ENCODE data around the gene TTC3. TPM values are rescaled to one million over a fixed set of nuclear protein-coding genes. Genes with fewer than 3 reads are reported as not detected.
"Not testable (repeated sequence)": the region's sequence is repeated elsewhere in the genome, so short reads cannot be mapped to it uniquely, and the experiment has no call there.

TTC3 gene
- total RNA-seq, 2 donors from 2014 or later, result 169 to 201 TPM

- no peaks in the 10 kb centered on the region for H3K4me1 ChIP-seq (replicated peaks)
- no peaks in the 10 kb centered on the region for H3K9me3 ChIP-seq
- no peak overlapping the region for H3K27ac ChIP-seq
- no peak for DNase-seq (ENCODE audit: low spot score)
- TF ChIP-seq CTCF (IDR thresholded peaks at IDR 0.05), result no peak
- TF ChIP-seq POLR2A (IDR thresholded peaks at IDR 0.05), result no peak
- no peak overlapping the region for H3K4me3 ChIP-seq
- H3K36me3 ChIP-seq, result no peaks in the 10 kb centered on the region
- no peaks in the 10 kb centered on the region for H3K27me3 ChIP-seq (replicated peaks; ENCODE audit: insufficient read depth)
- 91% methylated on average over 2 of the region's 2 CpGs for WGBS
- intact Hi-C loops (cut with DNase I), result no loop called here
These were observed 33.9 kb downstream of the TTC3 start for GRCh38 chr21:37106998-37107397.

- DNase-seq (ENCODE audit: low spot score); H3K27ac ChIP-seq; H3K9me3 ChIP-seq; H3K4me3 ChIP-seq; H3K36me3 ChIP-seq; H3K4me1 ChIP-seq (replicated peaks); intact Hi-C loops (cut with DNase I); H3K27me3 ChIP-seq (replicated peaks; ENCODE audit: insufficient read depth): not testable (repeated sequence)
- WGBS, result 97% methylated on average over 6 of the region's 6 CpGs
These were observed 38.0 kb downstream of the TTC3 start for GRCh38 chr21:37111029-37111428.

GRCh38 chr21:37114301-37114700 is 41.2 kb downstream of the TTC3 start:
- WGBS, result 100% methylated on average over 2 of the region's 3 CpGs
- not testable (repeated sequence) for DNase-seq (ENCODE audit: low spot score)

GRCh38 chr21:37116459-37116858 is 43.4 kb downstream of the TTC3 start:
- DNase-seq (ENCODE audit: low spot score); H3K27ac ChIP-seq; intact Hi-C loops (cut with DNase I); H3K9me3 ChIP-seq; H3K4me3 ChIP-seq; H3K4me1 ChIP-seq (replicated peaks); H3K36me3 ChIP-seq; H3K27me3 ChIP-seq (replicated peaks; ENCODE audit: insufficient read depth): not testable (repeated sequence)
- WGBS, result 83% methylated on average over 2 of the region's 2 CpGs

More at GRCh38 chr21:37114301-37114700, 41.2 kb downstream of the TTC3 start:
- intact Hi-C loops (cut with DNase I); H3K36me3 ChIP-seq; H3K4me1 ChIP-seq (replicated peaks); H3K27me3 ChIP-seq (replicated peaks; ENCODE audit: insufficient read depth); H3K9me3 ChIP-seq; H3K4me3 ChIP-seq; H3K27ac ChIP-seq: not testable (repeated sequence)

- intact Hi-C loops (cut with DNase I), result no loop called here
- DNase-seq (ENCODE audit: low spot score), result no peak
- Histone ChIP-seq H3K9me3 (no peaks in the 10 kb centered on the region), H3K4me1 (replicated peaks) (no peaks in the 10 kb centered on the region), H3K27me3 (replicated peaks; ENCODE audit: insufficient read depth) (no peaks in the 10 kb centered on the region), H3K27ac (no peak overlapping the region), H3K4me3 (no peak overlapping the region), H3K36me3 (no peaks in the 10 kb centered on the region)
- TF ChIP-seq CTCF (IDR thresholded peaks at IDR 0.05) (no peak), POLR2AphosphoS5 (IDR thresholded peaks at IDR 0.05) (no peak), POLR2A (IDR thresholded peaks at IDR 0.05) (no peak)
These were observed 44.1 kb downstream of the TTC3 start for GRCh38 chr21:37117204-37117603.

GRCh38 chr21:37118187-37118826 is 45.3 kb downstream of the TTC3 start:
- no peaks in the 10 kb centered on the region for H3K27me3 ChIP-seq (replicated peaks; ENCODE audit: insufficient read depth)
- TF ChIP-seq POLR2A (IDR thresholded peaks at IDR 0.05), result no peak
- DNase-seq (ENCODE audit: low spot score), result no peak
- H3K4me3 ChIP-seq, result no peak overlapping the region
- no peaks in the 10 kb centered on the region for H3K9me3 ChIP-seq
- intact Hi-C loops (cut with DNase I), result no loop called here
- H3K4me1 ChIP-seq (replicated peaks), result no peaks in the 10 kb centered on the region
- WGBS, result 64% methylated on average over 1 of the region's 1 CpG
- H3K27ac ChIP-seq, result no peak overlapping the region
- no peaks in the 10 kb centered on the region for H3K36me3 ChIP-seq

- 76% methylated on average over 6 of the region's 6 CpGs for WGBS
- no peak for TF ChIP-seq POLR2A (IDR thresholded peaks at IDR 0.05)
- no peak for TF ChIP-seq CTCF (IDR thresholded peaks at IDR 0.05)
- no peak overlapping the region for H3K27ac ChIP-seq
- H3K9me3 ChIP-seq, result no peaks in the 10 kb centered on the region
- no peaks in the 10 kb centered on the region for H3K27me3 ChIP-seq (replicated peaks; ENCODE audit: insufficient read depth)
- no peak overlapping the region for H3K4me3 ChIP-seq
- intact Hi-C loops (cut with DNase I), result no loop called here
- no peak for DNase-seq (ENCODE audit: low spot score)
- no peaks in the 10 kb centered on the region for H3K4me1 ChIP-seq (replicated peaks)
- H3K36me3 ChIP-seq, result no peaks in the 10 kb centered on the region
These were observed 46.6 kb downstream of the TTC3 start for GRCh38 chr21:37119421-37120218.

Measured in prostate gland (tissue), 2 donors.